ENCODE results near the gene GBX1. TPM values are rescaled to one million over a fixed set of nuclear protein-coding genes. Genes with fewer than 3 reads are reported as not detected.

Gene GBX1
- total RNA-seq, 2 donors from 2014 or later, result not detected

GRCh38 chr7:151144387-151144786, 23.1 kb downstream of the GBX1 start:
- Histone ChIP-seq H3K27me3 (no peaks in the 10 kb centered on the region), H3K4me3 (no peak overlapping the region), H3K4me1 (peaks cover 11% of the 10 kb centered on the region), H3K9me3 (no peaks in the 10 kb centered on the region), H3K36me3 (replicated peaks in 1 of 2; ENCODE audit: insufficient read depth in 1 of 2, low read depth in 2 of 2) (peaks cover 6% of the 10 kb centered on the region in 2 donors), H3K27ac (no peak overlapping the region)
- intact Hi-C loops (cut with DNase I), result no loop called here
- TF ChIP-seq CTCF (IDR thresholded peaks at IDR 0.05), result no peak
- no peak for TF ChIP-seq POLR2A (IDR thresholded peaks at IDR 0.05)
- 95 to 97% methylated on average over 7 of the region's 7 CpGs for WGBS, 2 donors
- DNase-seq (no peak), ATAC-seq (no peak)

DNA sequence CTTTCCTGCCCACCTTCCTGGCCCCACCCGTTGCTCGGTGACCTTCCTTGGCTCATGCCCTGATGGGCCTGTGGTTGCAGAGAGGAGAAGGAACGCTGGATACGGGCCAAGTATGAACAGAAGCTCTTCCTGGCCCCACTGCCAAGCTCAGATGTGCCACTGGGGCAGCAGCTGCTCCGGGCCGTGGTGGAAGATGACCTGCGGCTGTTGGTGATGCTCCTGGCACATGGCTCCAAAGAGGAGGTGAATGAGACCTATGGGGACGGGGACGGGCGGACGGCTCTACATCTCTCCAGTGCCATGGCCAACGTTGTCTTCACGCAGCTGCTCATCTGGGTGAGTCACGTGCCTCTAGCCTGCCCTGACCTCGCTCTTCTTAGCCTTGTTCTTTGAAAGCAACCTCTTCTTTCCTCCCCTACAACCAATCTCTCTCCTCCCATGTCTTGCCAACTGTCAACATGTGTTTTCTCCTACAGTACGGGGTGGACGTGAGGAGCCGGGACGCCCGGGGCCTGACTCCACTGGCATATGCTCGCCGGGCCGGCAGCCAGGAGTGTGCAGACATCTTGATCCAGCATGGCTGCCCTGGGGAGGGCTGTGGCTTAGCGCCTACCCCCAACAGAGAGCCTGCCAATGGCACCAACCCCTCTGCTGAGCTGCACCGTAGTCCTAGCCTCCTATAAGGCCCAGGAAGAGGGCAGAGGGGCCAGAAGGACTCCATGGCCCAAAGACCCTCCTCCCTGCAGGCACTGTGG, 24.1 kb downstream of the GBX1 start:
- no peak overlapping the region for H3K27ac ChIP-seq
- no peaks in the 10 kb centered on the region for H3K9me3 ChIP-seq
- peak in 1 of 4 donors; percentile 14 for DNase-seq
- 78 to 90% methylated on average over 25 of the region's 25 CpGs for WGBS, 2 donors
- no peaks in the 10 kb centered on the region for H3K27me3 ChIP-seq
- no peak for ATAC-seq
- peaks cover 6 to 7% of the 10 kb centered on the region in 2 donors for H3K36me3 ChIP-seq (replicated peaks in 1 of 2; ENCODE audit: insufficient read depth in 1 of 2, low read depth in 2 of 2)
- intact Hi-C loops (cut with DNase I), result no loop called here
- no peak overlapping the region for H3K4me3 ChIP-seq
- H3K4me1 ChIP-seq, result peaks cover 11% of the 10 kb centered on the region
- TF ChIP-seq CTCF (IDR thresholded peaks at IDR 0.05) (no peak), POLR2A (IDR thresholded peaks at IDR 0.05) (no peak)

- H3K4me1 ChIP-seq, result peaks cover 11% of the 10 kb centered on the region
- no peaks in the 10 kb centered on the region for H3K9me3 ChIP-seq
- H3K36me3 ChIP-seq (replicated peaks in 1 of 2; ENCODE audit: insufficient read depth in 1 of 2, low read depth in 2 of 2), result peaks cover 6 to 7% of the 10 kb centered on the region in 2 donors
- TF ChIP-seq CTCF (IDR thresholded peaks at IDR 0.05) (no peak), POLR2A (IDR thresholded peaks at IDR 0.05) (no peak)
- ATAC-seq (peak; percentile 59), DNase-seq (peak; percentile 35 to 50 (median 38))
- 50 to 51% methylated on average over 1 to 10 of the region's 10 CpGs for WGBS, 2 donors
- H3K27ac ChIP-seq, result no peak overlapping the region
- intact Hi-C loops (cut with DNase I), result no loop called here
- H3K27me3 ChIP-seq, result no peaks in the 10 kb centered on the region
- H3K4me3 ChIP-seq, result no peak overlapping the region
Measured at GRCh38 chr7:151142686-151143040, 24.8 kb downstream of the GBX1 start.

DNA sequence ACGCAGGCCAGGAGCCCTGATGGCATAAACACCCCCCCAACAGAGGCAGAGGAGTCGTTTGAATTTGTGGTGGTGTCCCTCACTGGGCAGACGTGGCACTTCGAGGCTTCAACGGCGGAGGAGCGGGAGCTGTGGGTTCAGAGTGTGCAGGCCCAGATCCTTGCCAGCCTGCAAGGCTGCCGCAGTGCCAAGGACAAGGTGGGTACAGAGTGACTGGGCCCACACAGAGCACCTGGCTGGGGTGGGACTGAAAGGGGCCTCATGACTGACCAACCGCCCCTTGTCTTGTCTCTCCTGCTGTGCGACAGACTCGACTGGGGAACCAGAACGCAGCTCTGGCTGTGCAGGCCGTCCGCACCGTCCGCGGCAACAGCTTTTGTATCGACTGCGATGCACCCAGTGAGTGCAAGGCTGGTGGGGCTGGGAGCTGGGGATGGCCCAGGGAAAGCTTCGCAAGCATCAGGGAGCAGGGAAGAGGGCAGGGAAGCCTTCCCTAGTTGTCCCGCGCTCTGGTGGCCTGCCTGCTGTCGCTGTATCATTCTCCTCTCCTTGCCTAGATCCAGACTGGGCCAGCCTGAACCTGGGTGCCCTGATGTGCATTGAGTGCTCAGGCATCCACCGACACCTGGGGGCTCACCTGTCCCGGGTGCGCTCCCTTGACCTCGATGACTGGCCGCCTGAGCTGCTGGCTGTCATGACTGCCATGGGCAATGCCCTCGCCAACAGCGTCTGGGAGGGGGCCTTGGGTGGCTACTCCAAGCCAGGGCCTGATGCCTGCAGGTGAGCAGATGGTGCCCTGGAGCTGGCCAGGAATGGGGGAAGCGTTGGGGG, 25.4 kb downstream of the GBX1 start:
- intact Hi-C loops (cut with DNase I), result no loop called here
- 81 to 91% methylated on average over 15 to 31 of the region's 31 CpGs for WGBS, 2 donors
- DNase-seq, result peak in 2 of 4 donors; percentile 12

GRCh38 chr7:151141311-151141854, 26.1 kb downstream of the GBX1 start:
- intact Hi-C loops (cut with DNase I), result no loop called here
- DNase-seq (no peak), ATAC-seq (no peak)
- TF ChIP-seq POLR2A (IDR thresholded peaks at IDR 0.05), result no peak
- no peak for TF ChIP-seq CTCF (IDR thresholded peaks at IDR 0.05)
- peaks cover 6 to 8% of the 10 kb centered on the region in 2 donors for H3K36me3 ChIP-seq (replicated peaks in 1 of 2; ENCODE audit: insufficient read depth in 1 of 2, low read depth in 2 of 2)
- H3K27me3 ChIP-seq, result no peaks in the 10 kb centered on the region
- H3K27ac ChIP-seq, result no peak overlapping the region
- peaks cover 11% of the 10 kb centered on the region for H3K4me1 ChIP-seq
- no peaks in the 10 kb centered on the region for H3K9me3 ChIP-seq
- 85 to 91% methylated on average over 9 of the region's 9 CpGs for WGBS, 2 donors
- H3K4me3 ChIP-seq, result no peak overlapping the region

More for the DNA sequence above, 25.4 kb downstream of the GBX1 start:
- no peak overlapping the region for H3K4me3 ChIP-seq
- H3K36me3 ChIP-seq (replicated peaks in 1 of 2; ENCODE audit: insufficient read depth in 1 of 2, low read depth in 2 of 2), result peaks cover 6 to 7% of the 10 kb centered on the region in 2 donors
- no peaks in the 10 kb centered on the region for H3K9me3 ChIP-seq
- H3K27ac ChIP-seq, result no peak overlapping the region
- H3K4me1 ChIP-seq, result peaks cover 11% of the 10 kb centered on the region
- no peak for ATAC-seq
- no peaks in the 10 kb centered on the region for H3K27me3 ChIP-seq
- TF ChIP-seq POLR2A (IDR thresholded peaks at IDR 0.05), result no peak

Data from body of pancreas (tissue), 4 donors.